Neural crest cell (in vitro differentiated cells): ENCODE data around the gene COL6A5. TPM values are rescaled to one million over a fixed set of nuclear protein-coding genes. Genes with fewer than 3 reads are reported as not detected.

Experiments used
- DNase-seq: peaks from one replicate; pipeline ENCODE4 v3.0.0; 2021; ENCODE audit warnings: low read depth, mixed read lengths, low spot score
- H3K27ac Mint-ChIP-seq: one replicate; pipeline ENCODE4 v1.8.0; 2021; ENCODE audit warnings: mild to moderate bottlenecking, mixed read lengths; ENCODE audit not compliant: unreplicated experiment
- H3K27me3 Mint-ChIP-seq: 2 replicates; pipeline ENCODE4 v1.8.0; 2021; ENCODE audit warnings: low read depth, mild to moderate bottlenecking, mixed read lengths
- H3K36me3 Mint-ChIP-seq: 2 replicates; pipeline ENCODE4 v1.8.0; 2021; ENCODE audit warnings: low read depth, mild to moderate bottlenecking, mixed read lengths
- H3K4me1 Mint-ChIP-seq: 2 replicates; pipeline ENCODE4 v1.8.0; 2021; ENCODE audit warnings: mixed read lengths
- H3K4me3 Mint-ChIP-seq: one replicate; pipeline ENCODE4 v1.8.0; 2021; ENCODE audit warnings: mild to moderate bottlenecking, mixed read lengths
- H3K9me3 Mint-ChIP-seq: 2 replicates; pipeline ENCODE4 v1.8.0; 2021; ENCODE audit warnings: mixed read lengths
- total RNA-seq: library from RNA; stranded (reverse); gene quantifications from 2 replicates; pipeline ENCODE4 v1.2.1, GENCODE V29; 2021
- TF ChIP-seq, protein P1 (sequence below): fragments of 200-600 bp; sonication (generic); conservative IDR thresholded peaks from 2 replicates; pipeline ENCODE4 v1.5.0; 2021; ENCODE audit warnings: antibody characterized with exemption, mild to moderate bottlenecking

Gene COL6A5
- total RNA-seq, 1 donor from 2014 or later = not detected

DNA sequence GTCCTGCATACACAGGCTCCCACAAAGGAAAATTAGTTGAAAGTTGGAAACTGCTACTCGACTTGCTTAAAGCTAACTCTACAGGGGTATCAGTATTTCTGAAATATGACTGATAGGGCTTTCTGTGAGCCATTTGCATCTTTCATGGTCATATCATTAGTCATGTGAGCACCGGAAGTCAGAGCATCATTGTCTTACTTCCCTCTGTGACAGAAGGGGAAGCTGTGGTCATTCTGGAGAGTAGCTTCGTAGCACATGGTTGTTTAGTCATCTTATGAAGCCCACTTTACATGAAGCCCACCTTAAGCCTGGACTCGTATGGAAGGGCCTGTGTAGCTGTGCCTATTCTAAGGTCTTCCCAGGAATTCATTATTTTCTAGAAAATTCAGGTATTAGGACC is 69.0 kb downstream of the COL6A5 start:
- no peaks in the 10 kb centered on the region for H3K27me3 Mint-ChIP-seq
- TF ChIP-seq, protein P1, sequence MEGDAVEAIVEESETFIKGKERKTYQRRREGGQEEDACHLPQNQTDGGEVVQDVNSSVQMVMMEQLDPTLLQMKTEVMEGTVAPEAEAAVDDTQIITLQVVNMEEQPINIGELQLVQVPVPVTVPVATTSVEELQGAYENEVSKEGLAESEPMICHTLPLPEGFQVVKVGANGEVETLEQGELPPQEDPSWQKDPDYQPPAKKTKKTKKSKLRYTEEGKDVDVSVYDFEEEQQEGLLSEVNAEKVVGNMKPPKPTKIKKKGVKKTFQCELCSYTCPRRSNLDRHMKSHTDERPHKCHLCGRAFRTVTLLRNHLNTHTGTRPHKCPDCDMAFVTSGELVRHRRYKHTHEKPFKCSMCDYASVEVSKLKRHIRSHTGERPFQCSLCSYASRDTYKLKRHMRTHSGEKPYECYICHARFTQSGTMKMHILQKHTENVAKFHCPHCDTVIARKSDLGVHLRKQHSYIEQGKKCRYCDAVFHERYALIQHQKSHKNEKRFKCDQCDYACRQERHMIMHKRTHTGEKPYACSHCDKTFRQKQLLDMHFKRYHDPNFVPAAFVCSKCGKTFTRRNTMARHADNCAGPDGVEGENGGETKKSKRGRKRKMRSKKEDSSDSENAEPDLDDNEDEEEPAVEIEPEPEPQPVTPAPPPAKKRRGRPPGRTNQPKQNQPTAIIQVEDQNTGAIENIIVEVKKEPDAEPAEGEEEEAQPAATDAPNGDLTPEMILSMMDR = no peak
- no peak overlapping the region for H3K27ac Mint-ChIP-seq
- H3K4me3 Mint-ChIP-seq = no peak overlapping the region
- H3K4me1 Mint-ChIP-seq = peaks cover 32% of the 10 kb centered on the region
- H3K36me3 Mint-ChIP-seq = no peaks in the 10 kb centered on the region
- no peak for DNase-seq
- H3K9me3 Mint-ChIP-seq = no peaks in the 10 kb centered on the region

DNA sequence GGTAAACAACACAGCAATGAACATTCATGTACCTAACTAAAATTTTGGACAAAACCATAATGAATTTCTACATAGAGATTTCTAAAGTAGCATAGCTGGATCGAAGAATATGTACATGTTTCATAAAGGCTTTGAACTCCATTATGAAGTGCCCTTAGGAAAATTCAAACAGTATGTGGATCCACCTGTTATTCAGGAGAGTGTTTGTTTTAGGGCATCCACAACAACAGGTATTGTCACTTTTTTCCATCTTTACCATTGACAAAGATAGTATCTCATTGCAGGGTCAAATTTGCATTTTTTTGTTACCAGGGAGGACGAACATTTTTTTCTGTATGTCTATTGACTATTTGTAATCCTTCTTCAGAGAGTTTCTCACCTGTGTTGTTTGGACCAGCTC is 75.0 kb downstream of the COL6A5 start:
- no peak overlapping the region for H3K4me3 Mint-ChIP-seq

DNA sequence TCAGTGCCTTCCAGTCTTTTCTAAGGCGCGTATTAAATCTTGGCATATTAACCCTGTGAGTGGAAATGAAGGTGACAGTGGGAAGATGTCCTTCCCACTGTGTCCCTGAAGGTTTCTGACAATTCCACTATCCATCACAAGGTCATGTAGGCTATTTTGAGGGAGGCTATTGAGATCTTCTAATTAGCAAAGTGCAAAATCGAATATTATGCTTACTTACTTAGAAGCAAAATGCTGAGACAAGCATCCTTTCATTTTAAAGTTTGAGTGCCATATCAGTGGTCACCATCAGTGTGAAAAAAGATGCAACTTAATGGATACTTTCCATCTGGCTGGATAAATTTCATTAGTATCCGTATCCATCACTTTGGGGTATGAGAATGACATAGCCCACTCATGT is 77.6 kb downstream of the COL6A5 start:
- H3K27me3 Mint-ChIP-seq = peaks cover 4% of the 10 kb centered on the region

More for the DNA sequence above, 75.0 kb downstream of the COL6A5 start:
- no peak overlapping the region for H3K27ac Mint-ChIP-seq
- peaks cover 4% of the 10 kb centered on the region for H3K27me3 Mint-ChIP-seq
- peaks cover 6% of the 10 kb centered on the region for H3K4me1 Mint-ChIP-seq
- TF ChIP-seq, protein P1 = no peak
- no peak for DNase-seq
- H3K9me3 Mint-ChIP-seq = no peaks in the 10 kb centered on the region
- no peaks in the 10 kb centered on the region for H3K36me3 Mint-ChIP-seq

DNA sequence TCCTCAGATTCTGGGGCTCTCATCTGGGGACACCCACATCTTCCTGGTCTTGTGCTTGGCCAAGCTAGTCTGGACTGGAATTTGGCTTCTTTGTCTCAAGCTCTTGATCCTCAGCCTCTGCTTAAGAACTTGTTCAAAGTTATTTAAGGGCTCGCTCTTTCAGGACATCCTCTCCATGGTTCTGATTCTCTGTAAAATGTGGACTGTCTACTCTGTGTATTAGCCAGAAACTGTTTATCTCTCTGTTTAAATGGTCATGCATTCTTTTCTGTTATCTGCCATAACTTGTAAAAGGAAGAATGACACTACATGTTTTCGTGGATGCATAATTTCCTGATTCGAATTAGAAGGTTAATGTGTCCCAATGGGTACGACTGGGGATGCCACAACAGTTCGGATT is 79.4 kb downstream of the COL6A5 start:
- no peak overlapping the region for H3K27ac Mint-ChIP-seq
- no peaks in the 10 kb centered on the region for H3K9me3 Mint-ChIP-seq
- H3K36me3 Mint-ChIP-seq = no peaks in the 10 kb centered on the region

More for the DNA sequence above, 77.6 kb downstream of the COL6A5 start:
- no peaks in the 10 kb centered on the region for H3K4me1 Mint-ChIP-seq
- DNase-seq = no peak
- no peaks in the 10 kb centered on the region for H3K9me3 Mint-ChIP-seq
- no peaks in the 10 kb centered on the region for H3K36me3 Mint-ChIP-seq
- TF ChIP-seq, protein P1 = no peak
- H3K27ac Mint-ChIP-seq = no peak overlapping the region
- no peak overlapping the region for H3K4me3 Mint-ChIP-seq

DNA sequence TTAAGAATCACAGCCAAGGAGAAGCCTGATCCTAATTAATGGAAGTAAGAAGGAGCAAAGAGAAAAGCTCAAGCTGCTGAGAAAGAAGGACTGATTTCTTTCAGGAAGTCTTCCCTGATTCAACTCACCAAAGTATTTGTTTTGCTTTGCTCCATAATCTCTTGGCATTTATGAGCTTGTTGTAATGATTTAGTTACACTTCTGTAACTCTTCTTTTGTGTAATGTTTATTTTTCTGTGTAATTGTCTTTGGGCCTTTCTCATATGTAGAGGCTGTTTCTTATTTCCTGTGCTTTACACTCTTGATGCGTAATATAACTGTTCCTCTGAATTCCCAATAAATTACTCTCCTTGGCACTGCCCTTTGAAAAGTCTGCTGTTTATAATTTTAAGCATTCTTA is 80.0 kb downstream of the COL6A5 start:
- H3K27me3 Mint-ChIP-seq = peaks cover 7% of the 10 kb centered on the region
- no peaks in the 10 kb centered on the region for H3K4me1 Mint-ChIP-seq
- TF ChIP-seq, protein P1 = no peak
- H3K9me3 Mint-ChIP-seq = no peaks in the 10 kb centered on the region
- H3K36me3 Mint-ChIP-seq = no peaks in the 10 kb centered on the region
- no peak overlapping the region for H3K27ac Mint-ChIP-seq
- no peak for DNase-seq
- no peak overlapping the region for H3K4me3 Mint-ChIP-seq

More for the DNA sequence above, 79.4 kb downstream of the COL6A5 start:
- Mint-ChIP-seq H3K4me1 (no peaks in the 10 kb centered on the region), H3K27me3 (peaks cover 7% of the 10 kb centered on the region), H3K4me3 (no peak overlapping the region)
- no peak for DNase-seq
- TF ChIP-seq, protein P1 = no peak

DNA sequence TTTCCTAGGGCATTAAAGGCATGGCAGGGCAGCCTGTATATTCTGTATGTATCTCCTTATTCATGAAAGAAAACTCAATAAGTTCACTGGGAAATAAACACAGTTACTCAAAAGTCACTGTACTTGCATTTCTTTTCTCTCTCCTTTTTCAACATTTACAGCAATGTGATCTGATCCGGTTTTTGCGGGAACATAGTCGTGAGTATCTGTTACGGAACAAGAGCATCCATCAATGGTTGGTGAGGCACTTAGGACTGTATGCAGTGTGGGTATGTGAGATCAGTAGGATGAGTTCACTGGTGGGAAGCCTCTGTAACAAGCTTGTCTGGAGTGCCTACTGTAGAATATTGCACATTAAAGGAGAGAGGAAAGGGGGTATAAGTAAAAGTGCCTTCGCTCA is 80.7 kb downstream of the COL6A5 start:
- no peak overlapping the region for H3K27ac Mint-ChIP-seq
- peaks cover 6% of the 10 kb centered on the region for H3K27me3 Mint-ChIP-seq
- no peak overlapping the region for H3K4me3 Mint-ChIP-seq
- DNase-seq = no peak
- H3K4me1 Mint-ChIP-seq = no peaks in the 10 kb centered on the region
- no peaks in the 10 kb centered on the region for H3K9me3 Mint-ChIP-seq
- H3K36me3 Mint-ChIP-seq = no peaks in the 10 kb centered on the region
- TF ChIP-seq, protein P1 = no peak
